C4-2B (cell line): Measurements from ENCODE around the gene YEATS2.
"Not testable (repeated sequence)": the region's sequence is repeated elsewhere in the genome, so short reads cannot be mapped to it uniquely, and the experiment has no call there.

Experiments
- H3K27ac ChIP-seq: fragments of 450-650 bp; 2 replicates; pipeline ENCODE4 v1.5.1; 2017
- ZFX ChIP-seq: fragments of 450-650 bp; IDR thresholded peaks from 2 replicates; pipeline ENCODE4 v1.6.1; 2017
- TF ChIP-seq, protein P1 (sequence below): fragments of 450-650 bp; conservative IDR thresholded peaks from 2 replicates; pipeline ENCODE4 v1.5.1; 2017; ENCODE audit warnings: mild to moderate bottlenecking

YEATS2 gene

GRCh38 chr3:183698318-183698751 is 738 bp downstream of the YEATS2 start:
- H3K27ac ChIP-seq = peak overlapping the region; percentile 95
- TF ChIP-seq ZFX = no peak
- TF ChIP-seq, protein P1, sequence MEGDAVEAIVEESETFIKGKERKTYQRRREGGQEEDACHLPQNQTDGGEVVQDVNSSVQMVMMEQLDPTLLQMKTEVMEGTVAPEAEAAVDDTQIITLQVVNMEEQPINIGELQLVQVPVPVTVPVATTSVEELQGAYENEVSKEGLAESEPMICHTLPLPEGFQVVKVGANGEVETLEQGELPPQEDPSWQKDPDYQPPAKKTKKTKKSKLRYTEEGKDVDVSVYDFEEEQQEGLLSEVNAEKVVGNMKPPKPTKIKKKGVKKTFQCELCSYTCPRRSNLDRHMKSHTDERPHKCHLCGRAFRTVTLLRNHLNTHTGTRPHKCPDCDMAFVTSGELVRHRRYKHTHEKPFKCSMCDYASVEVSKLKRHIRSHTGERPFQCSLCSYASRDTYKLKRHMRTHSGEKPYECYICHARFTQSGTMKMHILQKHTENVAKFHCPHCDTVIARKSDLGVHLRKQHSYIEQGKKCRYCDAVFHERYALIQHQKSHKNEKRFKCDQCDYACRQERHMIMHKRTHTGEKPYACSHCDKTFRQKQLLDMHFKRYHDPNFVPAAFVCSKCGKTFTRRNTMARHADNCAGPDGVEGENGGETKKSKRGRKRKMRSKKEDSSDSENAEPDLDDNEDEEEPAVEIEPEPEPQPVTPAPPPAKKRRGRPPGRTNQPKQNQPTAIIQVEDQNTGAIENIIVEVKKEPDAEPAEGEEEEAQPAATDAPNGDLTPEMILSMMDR = no peak

DNA sequence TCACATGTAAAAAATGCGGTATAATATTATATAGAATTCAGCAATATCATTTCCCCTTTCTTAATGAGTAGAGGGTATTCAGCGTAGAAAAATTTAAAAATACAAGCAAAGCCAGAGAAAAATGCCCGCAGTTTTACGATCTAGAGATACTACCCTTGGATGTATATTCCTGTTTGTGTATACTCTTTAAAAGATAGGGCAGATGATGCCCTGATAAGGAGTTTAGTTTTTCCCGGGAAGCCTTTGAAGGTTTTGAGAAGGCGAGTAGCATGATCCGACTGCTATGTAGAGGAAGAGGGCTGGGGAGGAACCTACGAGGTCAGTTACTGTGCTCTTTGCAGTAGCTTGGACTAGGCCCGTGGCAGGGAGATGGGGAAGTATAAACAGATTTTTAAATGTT is 1.2 kb downstream of the YEATS2 start:
- H3K27ac ChIP-seq = peak overlapping the region; percentile 95; the same call in 1 of the 2 replicates
- TF ChIP-seq ZFX = no peak
- TF ChIP-seq, protein P1 = no peak

DNA sequence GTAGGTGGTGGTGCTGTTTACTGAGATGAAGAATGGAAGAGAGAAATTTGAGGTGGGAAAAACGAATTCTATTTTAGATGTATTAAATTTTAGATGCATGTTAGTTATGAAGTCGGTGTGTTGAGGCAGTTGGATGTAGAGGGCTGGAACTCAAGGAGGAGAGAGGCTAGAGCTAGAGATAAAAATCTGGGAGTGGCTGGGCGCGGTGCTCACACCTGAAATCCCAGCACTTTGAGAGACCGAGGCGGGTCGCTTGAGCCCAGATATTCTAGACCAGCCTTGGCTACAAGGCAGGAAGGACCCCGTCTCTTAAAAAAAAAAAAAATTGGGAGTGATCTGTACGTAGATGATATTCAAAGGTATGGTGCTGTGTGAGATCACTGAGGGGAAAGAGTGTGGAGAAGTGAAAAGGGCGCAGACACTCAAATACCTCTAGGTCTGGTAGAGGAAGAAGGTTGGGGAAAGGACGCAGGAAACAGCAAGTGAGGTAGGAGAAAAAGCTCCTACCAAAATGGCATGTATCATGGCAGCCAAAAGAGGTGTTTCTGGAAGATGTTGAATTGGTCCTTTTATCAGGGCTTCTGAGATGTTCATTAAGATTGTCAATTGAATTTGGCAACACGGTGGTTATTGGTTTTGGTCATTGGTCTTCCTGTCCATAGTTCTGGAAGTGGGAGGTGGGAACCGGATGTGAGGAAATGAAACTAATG is 1.8 kb downstream of the YEATS2 start:
- no peak overlapping the region for H3K27ac ChIP-seq
- no peak for TF ChIP-seq ZFX
- TF ChIP-seq, protein P1 = no peak

GRCh38 chr3:183701744-183702143 is 4.1 kb downstream of the YEATS2 start:
- TF ChIP-seq ZFX = no peak
- TF ChIP-seq, protein P1 = no peak
- H3K27ac ChIP-seq = no peak overlapping the region

GRCh38 chr3:183703892-183704291 is 6.3 kb downstream of the YEATS2 start:
- H3K27ac ChIP-seq = not testable (repeated sequence)

DNA sequence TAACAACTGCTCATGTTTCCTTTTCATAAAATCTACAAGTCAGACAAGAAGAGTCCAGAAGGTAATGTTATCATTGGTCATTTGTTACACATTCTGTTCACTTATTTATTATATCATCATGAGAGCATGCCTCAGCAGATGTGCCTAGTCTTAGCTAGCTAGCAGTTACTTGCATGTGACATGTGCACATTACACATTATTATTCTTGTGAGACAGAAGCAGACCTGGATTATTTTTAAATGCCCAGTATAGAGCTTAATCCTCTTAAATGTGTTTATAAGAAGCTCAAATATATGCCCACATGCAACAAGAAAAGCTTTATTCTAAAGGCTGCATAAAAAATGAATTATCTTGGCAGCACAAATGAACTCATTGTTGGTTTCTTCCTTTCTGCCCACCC is 12.6 kb downstream of the YEATS2 start:
- no peak overlapping the region for H3K27ac ChIP-seq

GRCh38 chr3:183711516-183711915 is 13.9 kb downstream of the YEATS2 start:
- H3K27ac ChIP-seq = no peak overlapping the region
- TF ChIP-seq, protein P1 = no peak
- no peak for TF ChIP-seq ZFX

More for the DNA sequence above, 12.6 kb downstream of the YEATS2 start:
- TF ChIP-seq ZFX = no peak

DNA sequence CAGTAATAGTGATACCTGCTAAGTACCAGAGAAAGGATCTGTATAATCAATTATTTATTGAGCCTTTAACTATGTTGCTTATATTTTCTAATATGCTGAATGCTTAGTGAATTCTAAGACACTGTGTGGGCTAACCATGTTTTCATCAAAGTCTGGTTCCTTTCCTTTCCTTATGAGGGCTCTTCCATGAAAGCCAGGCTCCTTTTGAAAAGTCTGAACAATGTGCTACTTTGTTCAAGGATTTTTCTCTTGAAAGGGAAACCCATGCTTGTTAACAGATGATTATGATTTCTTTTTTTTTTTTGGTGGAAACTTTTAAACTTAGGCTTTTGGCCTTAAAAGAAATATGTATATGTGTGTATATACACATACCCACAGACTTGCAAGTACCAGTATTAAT is 17.0 kb downstream of the YEATS2 start:
- TF ChIP-seq ZFX = no peak
- TF ChIP-seq, protein P1 = no peak
- H3K27ac ChIP-seq = no peak overlapping the region
